ENCODE results near the gene CNTNAP2. TPM values are rescaled to one million over a fixed set of nuclear protein-coding genes. Genes with fewer than 3 reads are reported as not detected.
A peak's percentile ranks its signal among the peaks of the same experiment; 100 is the strongest.

The CNTNAP2 gene
- total and polyA plus RNA-seq, 2 donors from 2014 or later, result 0.06 to 0.13 TPM

DNA sequence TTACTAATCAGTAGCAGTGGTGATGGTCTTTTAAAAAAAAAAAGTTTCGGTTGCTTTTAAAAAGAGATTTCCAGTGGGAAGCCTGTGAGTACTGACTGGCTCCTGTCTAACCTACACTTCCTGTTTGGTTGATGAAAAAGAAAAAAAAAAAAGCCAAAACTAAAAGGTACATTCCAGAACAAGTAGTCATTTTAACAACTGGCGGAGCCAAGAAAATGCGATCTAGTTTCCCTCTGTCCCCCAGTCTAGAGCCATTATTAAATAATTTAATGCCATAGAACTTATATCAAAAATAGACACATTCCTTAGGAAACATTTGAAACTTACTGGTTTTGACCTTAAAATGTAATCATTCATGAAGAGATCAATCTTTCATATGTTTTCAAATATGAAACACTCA, 2219.8 kb downstream of the CNTNAP2 start:
- no peak for FAIRE-seq
- Histone ChIP-seq H3K9me3 (ENCODE audit: control insufficient read depth in 2 of 3, insufficient read depth in 1 of 3, low read length in 3 of 3) (no peaks in the 10 kb centered on the region), H3K9ac (ENCODE audit: low read length in 3 of 3) (no peak overlapping the region), H3K36me3 (ENCODE audit: control insufficient read depth in 2 of 3, insufficient read depth in 3 of 3, low read length in 3 of 3) (no peaks in the 10 kb centered on the region), H3K4me1 (ENCODE audit: control insufficient read depth in 2 of 3, insufficient read depth in 2 of 3, low read depth in 1 of 3, low read length in 3 of 3) (peaks cover 0 to 5% (median 0%) of the 10 kb centered on the region in 3 donors), H3K27me3 (ENCODE audit: control insufficient read depth, insufficient read depth, low read length) (no peaks in the 10 kb centered on the region), H3K27ac (ENCODE audit: low read depth in 2 of 2, low read length in 2 of 2) (no peak overlapping the region), H3K4me3 (ENCODE audit: low read length in 3 of 3) (no peak overlapping the region)
- no peak for DNase-seq
- intact Hi-C loops (cut with DNase I), result no loop called here
- TF ChIP-seq, protein P1, sequence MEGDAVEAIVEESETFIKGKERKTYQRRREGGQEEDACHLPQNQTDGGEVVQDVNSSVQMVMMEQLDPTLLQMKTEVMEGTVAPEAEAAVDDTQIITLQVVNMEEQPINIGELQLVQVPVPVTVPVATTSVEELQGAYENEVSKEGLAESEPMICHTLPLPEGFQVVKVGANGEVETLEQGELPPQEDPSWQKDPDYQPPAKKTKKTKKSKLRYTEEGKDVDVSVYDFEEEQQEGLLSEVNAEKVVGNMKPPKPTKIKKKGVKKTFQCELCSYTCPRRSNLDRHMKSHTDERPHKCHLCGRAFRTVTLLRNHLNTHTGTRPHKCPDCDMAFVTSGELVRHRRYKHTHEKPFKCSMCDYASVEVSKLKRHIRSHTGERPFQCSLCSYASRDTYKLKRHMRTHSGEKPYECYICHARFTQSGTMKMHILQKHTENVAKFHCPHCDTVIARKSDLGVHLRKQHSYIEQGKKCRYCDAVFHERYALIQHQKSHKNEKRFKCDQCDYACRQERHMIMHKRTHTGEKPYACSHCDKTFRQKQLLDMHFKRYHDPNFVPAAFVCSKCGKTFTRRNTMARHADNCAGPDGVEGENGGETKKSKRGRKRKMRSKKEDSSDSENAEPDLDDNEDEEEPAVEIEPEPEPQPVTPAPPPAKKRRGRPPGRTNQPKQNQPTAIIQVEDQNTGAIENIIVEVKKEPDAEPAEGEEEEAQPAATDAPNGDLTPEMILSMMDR (IDR thresholded peaks at IDR 0.05; ENCODE audit: borderline replicate concordance, extremely low read depth, insufficient read depth), result no peak

DNA sequence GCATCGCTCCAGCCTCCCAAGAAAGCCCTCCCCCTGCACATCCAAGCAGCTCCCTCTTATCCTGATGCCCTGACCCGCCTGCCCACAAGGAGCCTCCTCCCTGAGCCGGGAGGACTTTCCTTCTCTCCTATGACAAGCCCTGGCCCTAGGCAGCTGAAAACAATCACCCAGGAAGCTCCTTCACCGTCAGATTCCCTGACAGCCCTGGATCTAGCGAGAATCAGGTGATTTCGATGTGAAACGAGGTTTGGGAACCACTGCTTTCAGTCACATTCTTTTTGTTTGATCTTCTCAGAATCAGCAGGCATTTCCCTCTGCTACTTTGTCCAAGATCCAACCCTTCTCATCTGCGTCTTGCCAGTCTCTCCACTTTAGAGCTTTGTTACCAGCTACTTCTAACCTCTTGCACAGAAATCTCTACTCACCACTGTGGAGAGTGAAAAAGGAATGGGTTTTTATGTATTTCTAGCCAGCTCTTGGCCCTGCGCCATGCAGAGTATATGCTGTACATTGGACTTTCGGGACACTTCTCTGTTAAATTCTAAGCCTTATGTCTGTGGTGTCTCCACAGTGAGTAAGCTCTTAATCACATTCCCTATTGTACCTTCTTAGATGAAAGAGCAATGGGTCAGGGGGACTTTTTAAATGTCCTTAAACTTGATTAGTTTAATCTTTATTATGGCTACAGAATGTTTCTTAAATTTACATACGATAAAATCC, 2220.8 kb downstream of the CNTNAP2 start:
- Histone ChIP-seq H3K36me3 (ENCODE audit: control insufficient read depth in 2 of 3, insufficient read depth in 3 of 3, low read length in 3 of 3) (no peaks in the 10 kb centered on the region), H3K4me3 (ENCODE audit: low read length in 3 of 3) (no peak overlapping the region), H3K9ac (ENCODE audit: low read length in 3 of 3) (no peak overlapping the region), H3K4me1 (ENCODE audit: control insufficient read depth in 2 of 3, insufficient read depth in 2 of 3, low read depth in 1 of 3, low read length in 3 of 3) (peaks cover 0 to 5% (median 0%) of the 10 kb centered on the region in 3 donors), H3K9me3 (ENCODE audit: control insufficient read depth in 2 of 3, insufficient read depth in 1 of 3, low read length in 3 of 3) (no peaks in the 10 kb centered on the region), H3K27ac (ENCODE audit: low read depth in 2 of 2, low read length in 2 of 2) (no peak overlapping the region), H3K27me3 (ENCODE audit: control insufficient read depth, insufficient read depth, low read length) (no peaks in the 10 kb centered on the region)
- TF ChIP-seq, protein P1 (IDR thresholded peaks at IDR 0.05; ENCODE audit: borderline replicate concordance, extremely low read depth, insufficient read depth), result no peak
- intact Hi-C loops (cut with DNase I), result no loop called here
- FAIRE-seq (no peak), DNase-seq (peak in 2 of 5 donors; percentile 10 to 26)

DNA sequence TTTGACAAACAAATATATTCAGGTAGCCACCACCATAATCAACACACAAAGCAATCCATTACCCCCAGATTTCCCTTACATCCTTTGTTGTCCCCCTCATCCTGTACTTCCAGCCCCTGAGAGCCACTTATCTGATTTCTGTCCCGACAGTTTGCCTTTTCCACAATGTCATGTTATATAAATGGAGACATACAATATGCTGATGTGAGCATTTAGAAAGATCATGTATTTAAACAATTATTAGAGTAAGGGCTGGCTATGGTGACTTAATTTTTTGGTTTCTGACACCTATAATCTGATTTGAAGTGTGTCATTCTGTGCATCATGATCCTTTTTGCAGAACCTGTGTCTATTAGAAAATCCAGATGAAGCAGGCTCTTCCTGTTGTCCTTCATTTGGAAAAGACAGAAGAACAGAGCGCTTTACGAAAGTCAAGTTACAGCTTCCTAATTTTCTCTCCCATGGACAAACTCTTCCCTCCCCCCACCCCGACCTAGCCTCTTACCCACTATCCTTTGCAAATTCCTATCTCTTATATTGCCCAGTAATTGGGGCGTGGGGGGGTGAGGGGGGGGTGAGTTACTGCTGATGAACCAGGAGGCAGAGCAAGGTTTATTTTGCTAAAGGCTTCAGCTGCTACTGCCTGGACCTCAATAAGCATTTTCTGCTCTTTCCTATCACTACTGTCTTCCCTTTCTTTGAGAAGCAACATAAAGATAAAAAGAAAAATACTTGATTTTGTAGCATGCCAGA, 2221.6 kb downstream of the CNTNAP2 start:
- no peaks in the 10 kb centered on the region for H3K9me3 ChIP-seq (ENCODE audit: control insufficient read depth in 2 of 3, insufficient read depth in 1 of 3, low read length in 3 of 3)
- FAIRE-seq (no peak), DNase-seq (no peak)
- no peaks in the 10 kb centered on the region for H3K27me3 ChIP-seq (ENCODE audit: control insufficient read depth, insufficient read depth, low read length)
- TF ChIP-seq, protein P1 (IDR thresholded peaks at IDR 0.05; ENCODE audit: borderline replicate concordance, extremely low read depth, insufficient read depth), result no peak
- no peak overlapping the region for H3K9ac ChIP-seq (ENCODE audit: low read length in 3 of 3)
- intact Hi-C loops (cut with DNase I), result no loop called here
- H3K4me1 ChIP-seq (ENCODE audit: control insufficient read depth in 2 of 3, insufficient read depth in 2 of 3, low read depth in 1 of 3, low read length in 3 of 3), result peaks cover 0 to 5% (median 0%) of the 10 kb centered on the region in 3 donors
- no peak overlapping the region for H3K4me3 ChIP-seq (ENCODE audit: low read length in 3 of 3)
- H3K36me3 ChIP-seq (ENCODE audit: control insufficient read depth in 2 of 3, insufficient read depth in 3 of 3, low read length in 3 of 3), result no peaks in the 10 kb centered on the region
- H3K27ac ChIP-seq (ENCODE audit: low read depth in 2 of 2, low read length in 2 of 2), result no peak overlapping the region
